NCI-H226 (cell line): Measurements from ENCODE around the gene MAD2L1.
A peak's percentile ranks its signal among the peaks of the same experiment; 100 is the strongest.

ENCODE experiments used
- DNase-seq: peaks from one replicate; pipeline ENCODE4 v3.0.0-alpha.2; 2015

The MAD2L1 gene

GRCh38 chr4:120056246-120056645 is 10.4 kb downstream of the MAD2L1 start:
- no peak for DNase-seq

GRCh38 chr4:120055795-120056194 is 10.9 kb downstream of the MAD2L1 start:
- no peak for DNase-seq

DNA sequence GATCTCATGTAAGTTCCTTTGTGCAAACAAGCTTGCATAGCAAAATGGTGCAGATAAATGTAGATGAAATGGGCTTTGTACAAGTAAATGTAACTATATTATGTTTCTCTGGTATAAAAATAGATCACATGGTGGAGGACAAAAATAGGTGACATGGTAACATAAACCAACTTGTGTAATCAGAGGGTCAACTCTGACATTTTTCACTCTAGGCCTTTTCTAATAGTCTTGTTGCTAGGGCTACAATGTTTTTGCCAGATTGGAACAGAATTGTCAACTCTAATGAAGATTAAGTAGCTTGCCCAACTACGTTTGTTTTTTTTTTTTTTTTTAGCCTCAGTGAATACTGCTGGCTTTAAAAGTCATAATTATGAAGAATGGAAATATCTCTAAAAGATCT is 11.5 kb downstream of the MAD2L1 start:
- no peak for DNase-seq

DNA sequence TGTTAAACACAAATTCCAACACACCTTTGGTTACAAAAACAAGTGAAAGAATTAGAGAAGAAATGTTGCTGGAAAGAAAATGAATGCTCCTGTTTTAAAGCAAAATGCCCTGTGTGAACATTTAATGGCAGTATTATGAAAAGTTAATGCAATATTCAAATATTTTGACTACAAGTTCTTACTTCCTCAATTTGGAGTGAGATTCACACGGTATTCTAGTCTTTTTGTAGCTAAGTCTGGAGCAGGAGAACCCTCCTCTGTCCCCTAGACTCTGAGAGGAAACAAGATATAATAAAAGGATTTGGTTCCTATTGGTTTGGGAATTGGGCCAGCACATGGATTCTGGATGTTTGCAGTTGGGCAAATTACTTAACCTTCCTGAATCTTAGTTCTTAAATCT is 12.7 kb downstream of the MAD2L1 start:
- no peak for DNase-seq

- DNase-seq: peak; percentile 80
These were observed 13.8 kb downstream of the MAD2L1 start for GRCh38 chr4:120052856-120053255.

DNA sequence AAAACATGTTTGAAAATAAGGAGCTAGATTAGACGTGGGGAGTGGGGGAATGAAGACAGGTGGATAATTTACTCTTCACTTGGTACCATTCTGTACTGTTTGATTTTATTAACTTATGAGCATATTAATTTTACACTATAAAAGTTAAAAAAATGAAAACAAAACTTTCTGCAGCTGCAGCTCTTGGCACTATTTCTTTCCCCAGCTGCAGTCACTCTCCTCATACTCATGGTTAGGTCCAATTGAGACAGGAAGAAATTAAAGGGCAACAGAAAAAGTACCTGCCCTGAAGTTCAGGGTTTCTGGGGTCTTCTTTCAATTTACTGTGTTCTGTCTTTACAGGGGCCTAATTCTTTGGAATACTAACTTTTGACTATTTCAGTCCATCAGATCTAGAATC is 15.4 kb downstream of the MAD2L1 start:
- no peak for DNase-seq

DNA sequence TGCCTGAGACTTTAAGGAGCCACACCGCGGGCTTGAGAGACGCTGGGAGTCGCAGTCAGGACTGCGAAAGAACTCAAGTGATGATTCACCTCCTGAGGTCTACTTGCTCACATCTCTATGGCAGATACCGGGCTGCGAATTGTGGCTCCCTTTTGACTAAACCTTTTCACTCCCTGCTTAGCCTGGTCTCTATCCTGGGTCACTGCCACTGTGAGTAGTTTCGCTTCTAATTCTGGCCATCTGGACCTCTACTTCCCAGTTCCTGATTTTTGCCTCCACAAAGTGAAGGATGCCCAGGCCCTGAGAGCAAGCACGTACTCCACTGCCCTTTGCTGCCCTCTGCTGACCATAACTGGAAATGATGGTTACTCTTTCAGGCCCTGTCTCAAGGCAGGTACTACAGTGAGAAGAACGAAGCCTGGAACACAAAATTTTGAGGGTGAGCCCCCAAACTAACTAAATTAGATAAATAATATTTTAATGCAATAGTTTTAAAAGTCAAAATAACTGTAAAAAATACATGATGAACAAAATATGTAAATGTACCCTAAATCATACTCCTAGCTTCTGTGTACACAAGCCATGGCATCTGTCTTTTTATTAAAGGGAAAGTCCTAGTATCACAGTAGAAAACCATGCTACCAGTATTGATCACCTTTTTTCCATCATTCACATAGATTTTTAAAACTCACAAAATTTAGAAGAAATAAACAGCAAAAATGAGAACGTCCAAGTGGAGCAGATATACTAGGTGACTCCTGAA is 16.7 kb downstream of the MAD2L1 start:
- DNase-seq: peak; percentile 72

DNA sequence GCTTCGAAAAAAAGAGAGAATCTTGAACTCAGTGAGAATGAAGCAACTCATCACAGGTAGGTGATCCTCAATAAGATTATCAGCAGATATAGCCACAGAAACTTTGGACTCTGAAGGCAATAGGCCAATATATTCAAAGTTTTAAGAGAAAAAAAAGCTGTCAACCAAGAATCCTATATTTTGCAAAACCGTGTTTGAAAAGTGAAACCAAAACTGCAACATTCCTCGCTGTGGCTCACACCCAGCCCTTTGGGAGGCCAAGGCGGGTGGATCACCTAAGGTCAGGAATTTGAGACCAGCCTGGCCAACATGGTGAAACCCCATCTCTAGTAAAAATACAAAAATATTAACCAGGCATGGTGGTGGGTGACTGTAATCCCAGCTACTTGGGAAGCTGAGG is 22.8 kb downstream of the MAD2L1 start:
- DNase-seq: no peak

GRCh38 chr4:120037411-120037810 is 29.2 kb downstream of the MAD2L1 start:
- DNase-seq: no peak

GRCh38 chr4:120034913-120035312 is 31.7 kb downstream of the MAD2L1 start:
- DNase-seq: no peak

- DNase-seq: no peak
These were observed 39.8 kb downstream of the MAD2L1 start for GRCh38 chr4:120026853-120027252.

GRCh38 chr4:120025516-120025915 is 41.1 kb downstream of the MAD2L1 start:
- DNase-seq: no peak

DNA sequence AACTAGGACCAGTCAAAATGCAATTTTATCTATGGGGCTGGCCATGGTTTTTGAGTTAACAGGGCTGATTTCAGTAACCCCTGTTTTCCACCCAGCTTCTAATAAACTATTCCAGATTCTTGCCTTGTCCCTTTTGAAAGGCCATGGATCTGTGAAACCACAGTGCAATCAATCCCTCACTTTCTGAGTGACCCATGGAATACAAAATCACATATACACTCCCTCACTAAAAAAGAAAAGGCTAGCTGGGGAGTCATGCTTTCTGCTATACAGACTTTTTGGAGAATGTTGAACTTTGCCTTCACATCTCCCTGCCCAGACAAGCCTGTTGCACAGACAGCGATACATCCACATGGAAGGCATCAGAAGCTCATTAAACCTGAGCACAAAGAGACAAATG is 47.9 kb downstream of the MAD2L1 start:
- DNase-seq: no peak

DNA sequence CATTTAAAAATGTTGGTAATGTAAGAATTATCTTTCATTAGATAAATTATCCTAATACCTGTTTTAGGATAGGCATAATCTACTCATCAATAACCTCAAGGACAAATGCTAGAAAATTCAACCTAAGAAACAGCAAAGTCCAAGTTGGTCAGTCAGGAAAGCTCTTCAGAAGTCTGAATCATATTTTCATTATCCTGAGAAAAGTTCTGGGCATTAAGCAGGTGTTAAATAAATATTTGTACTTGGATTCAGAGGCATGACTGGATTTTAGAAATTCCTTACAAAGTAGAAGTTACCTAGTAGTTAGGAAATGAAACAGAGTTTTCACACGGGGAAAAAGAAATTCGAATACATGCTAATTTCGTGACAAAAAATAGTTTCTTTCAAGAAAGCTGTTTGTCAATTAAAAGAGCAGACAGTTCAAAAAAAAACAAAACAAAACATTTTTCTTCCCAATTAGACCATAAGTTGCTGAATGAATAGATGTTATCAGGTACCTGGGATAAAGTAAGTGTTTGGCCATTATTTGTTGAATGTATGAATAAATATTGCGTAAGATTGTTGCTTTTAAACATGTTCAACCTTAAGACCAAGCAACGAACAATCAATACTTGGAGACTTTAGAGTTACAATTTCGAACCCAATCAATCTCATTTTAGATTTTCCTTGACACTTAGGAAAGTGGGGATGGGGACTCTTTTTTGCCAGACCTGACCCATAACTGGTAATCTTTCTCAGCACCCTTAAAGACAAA is 48.5 kb downstream of the MAD2L1 start:
- no peak for DNase-seq

DNA sequence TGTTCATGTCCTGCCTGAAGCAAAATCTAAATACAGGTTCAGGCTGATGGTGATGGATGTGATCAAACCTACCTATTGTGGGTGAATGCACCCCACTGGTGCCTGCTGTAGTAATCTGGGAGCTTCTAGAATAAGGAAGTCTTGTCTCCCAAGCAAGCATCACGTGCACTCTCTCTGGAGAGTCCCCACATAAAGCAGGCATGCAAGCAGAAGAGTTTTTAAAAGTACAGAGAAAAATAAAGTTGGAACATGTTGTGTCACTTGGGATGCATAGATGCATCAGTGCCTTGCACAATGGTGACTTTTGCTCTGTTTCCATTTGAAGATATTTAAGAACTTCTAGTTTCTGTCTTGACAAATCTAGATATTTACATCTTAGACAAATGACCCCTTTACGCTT is 54.9 kb downstream of the MAD2L1 start:
- DNase-seq: no peak

DNA sequence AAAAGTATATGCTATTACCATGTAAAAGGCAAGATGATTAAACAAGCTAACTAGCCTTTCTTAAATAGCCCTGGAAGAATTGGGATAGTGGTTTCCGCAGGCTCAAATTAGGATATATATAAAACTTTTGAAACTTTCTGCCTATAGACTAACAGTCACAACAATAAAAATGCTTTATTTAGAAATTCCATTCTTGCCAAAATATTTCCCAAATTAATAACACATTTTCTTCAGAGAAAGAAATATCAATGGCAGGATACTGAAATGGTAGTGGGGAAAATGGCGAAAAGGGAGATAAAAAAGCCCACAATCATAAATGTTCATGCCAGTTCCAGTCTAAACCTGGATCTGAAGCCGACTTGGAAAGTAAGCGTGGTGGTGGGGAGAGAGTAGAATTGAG is 56.0 kb downstream of the MAD2L1 start:
- no peak for DNase-seq

GRCh38 chr4:120009731-120010130 is 56.9 kb downstream of the MAD2L1 start:
- DNase-seq: peak; percentile 36

DNA sequence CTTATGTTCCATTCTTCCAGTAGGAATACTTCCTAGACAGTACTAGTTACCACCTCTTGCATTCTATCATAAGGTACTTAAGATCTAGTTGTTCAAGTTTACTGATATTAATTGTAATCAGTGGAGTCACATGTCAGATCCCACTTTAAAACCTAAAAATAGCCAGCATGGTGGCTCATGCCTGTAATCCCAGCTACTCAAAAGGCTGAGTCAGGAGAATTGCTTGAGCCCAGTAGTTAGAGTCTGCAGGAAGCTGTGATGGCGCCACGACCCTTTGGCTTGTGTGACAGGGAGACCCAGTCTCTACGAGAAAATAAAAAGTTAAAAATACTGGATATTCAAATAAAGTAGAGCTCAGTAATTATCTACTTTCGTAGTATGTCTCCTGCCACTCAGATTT is 57.7 kb downstream of the MAD2L1 start:
- no peak for DNase-seq

GRCh38 chr4:120007896-120008436 is 58.7 kb downstream of the MAD2L1 start:
- no peak for DNase-seq

- DNase-seq: peak; percentile 98
These were observed 59.3 kb downstream of the MAD2L1 start for GRCh38 chr4:120007191-120007871.
